DOHH2 (cell line): ENCODE results near the gene APEH.

Experiments
- CTCF ChIP-seq: fragments of 200-600 bp; sonication (generic); IDR thresholded peaks from one replicate; pipeline ENCODE4 v1.5.1; 2014; ENCODE audit warnings: antibody characterized with exemption, mild to moderate bottlenecking, low read depth, low read length; ENCODE audit not compliant: poor library complexity, severe bottlenecking
- EZH2phosphoT487 ChIP-seq: fragments of 200-600 bp; sonication (generic); IDR thresholded peaks from 2 replicates; pipeline ENCODE4 v1.6.1; 2017; ENCODE audit warnings: borderline replicate concordance, mild to moderate bottlenecking, antibody characterized with exemption, low read length, moderate library complexity, mixed read lengths

GRCh38 chr3:49666592-49666991 is 7.6 kb upstream of the APEH start:
- TF ChIP-seq CTCF (no peak), EZH2phosphoT487 (no peak)
